22Rv1 (cell line): ENCODE data around the gene POLR2J.

ENCODE experiments used
- ZFX ChIP-seq: fragments of 450-650 bp; IDR thresholded peaks from 2 replicates; pipeline ENCODE4 v1.6.1; 2017; ENCODE audit warnings: antibody characterized with exemption, borderline replicate concordance
- TF ChIP-seq, protein P1 (sequence below): fragments of 450-650 bp; IDR thresholded peaks from 2 replicates; pipeline ENCODE4 v1.5.1; 2017; ENCODE audit warnings: mild to moderate bottlenecking

DNA sequence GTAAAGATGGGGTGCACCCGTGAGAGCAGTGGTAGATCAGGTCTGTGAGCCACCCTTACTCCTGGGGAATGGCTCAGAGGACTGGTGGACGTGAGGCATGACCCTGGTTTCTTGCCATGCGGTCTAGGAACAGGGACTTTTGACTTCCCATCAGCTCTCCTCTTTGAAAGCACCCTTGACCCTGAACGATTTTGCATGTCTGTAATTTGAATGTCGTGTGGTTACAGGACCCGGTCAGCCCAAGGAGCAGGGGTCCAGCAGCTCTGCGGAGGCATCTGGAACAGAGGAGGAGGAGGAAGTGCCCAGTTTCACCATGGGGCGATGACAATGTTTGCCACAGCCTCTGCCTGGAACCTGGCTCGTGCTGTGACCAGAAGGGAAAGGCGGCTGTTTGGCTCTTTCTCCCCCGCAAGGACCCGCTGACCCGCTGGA, 53.9 kb downstream of the POLR2J start:
- TF ChIP-seq, protein P1, sequence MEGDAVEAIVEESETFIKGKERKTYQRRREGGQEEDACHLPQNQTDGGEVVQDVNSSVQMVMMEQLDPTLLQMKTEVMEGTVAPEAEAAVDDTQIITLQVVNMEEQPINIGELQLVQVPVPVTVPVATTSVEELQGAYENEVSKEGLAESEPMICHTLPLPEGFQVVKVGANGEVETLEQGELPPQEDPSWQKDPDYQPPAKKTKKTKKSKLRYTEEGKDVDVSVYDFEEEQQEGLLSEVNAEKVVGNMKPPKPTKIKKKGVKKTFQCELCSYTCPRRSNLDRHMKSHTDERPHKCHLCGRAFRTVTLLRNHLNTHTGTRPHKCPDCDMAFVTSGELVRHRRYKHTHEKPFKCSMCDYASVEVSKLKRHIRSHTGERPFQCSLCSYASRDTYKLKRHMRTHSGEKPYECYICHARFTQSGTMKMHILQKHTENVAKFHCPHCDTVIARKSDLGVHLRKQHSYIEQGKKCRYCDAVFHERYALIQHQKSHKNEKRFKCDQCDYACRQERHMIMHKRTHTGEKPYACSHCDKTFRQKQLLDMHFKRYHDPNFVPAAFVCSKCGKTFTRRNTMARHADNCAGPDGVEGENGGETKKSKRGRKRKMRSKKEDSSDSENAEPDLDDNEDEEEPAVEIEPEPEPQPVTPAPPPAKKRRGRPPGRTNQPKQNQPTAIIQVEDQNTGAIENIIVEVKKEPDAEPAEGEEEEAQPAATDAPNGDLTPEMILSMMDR = no peak
- TF ChIP-seq ZFX = no peak
